Glomerular visceral epithelial cell (primary cell): ENCODE measurements around the gene RFTN1.

Experiments
- DNase-seq: peaks from one replicate; pipeline ENCODE4 v3.0.0-alpha.2; 2016; ENCODE audit errors: extremely low spot score

The RFTN1 gene

DNA sequence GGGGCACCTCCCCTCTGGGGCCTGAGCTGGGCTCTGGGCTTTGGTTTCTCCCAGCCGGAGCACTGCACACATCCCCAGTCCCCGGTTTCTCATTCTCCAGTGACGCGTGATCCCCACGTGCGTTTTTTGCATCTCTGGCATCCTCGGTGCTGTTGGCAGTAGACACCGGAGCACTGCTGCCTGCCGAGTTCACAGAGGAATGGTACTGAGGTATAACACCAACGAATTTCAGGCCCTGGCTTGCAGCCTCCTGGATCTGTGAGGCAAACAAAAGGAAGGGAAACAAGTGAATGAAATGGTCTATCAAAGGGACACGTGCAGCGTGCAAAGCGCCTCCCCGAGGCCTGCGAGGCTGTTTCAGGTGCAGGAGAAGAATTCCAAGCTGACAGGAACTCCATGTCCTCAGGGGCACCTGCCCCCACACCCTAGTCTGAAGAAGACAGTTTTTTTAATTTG, 135.6 kb downstream of the RFTN1 start:
- DNase-seq = no peak

DNA sequence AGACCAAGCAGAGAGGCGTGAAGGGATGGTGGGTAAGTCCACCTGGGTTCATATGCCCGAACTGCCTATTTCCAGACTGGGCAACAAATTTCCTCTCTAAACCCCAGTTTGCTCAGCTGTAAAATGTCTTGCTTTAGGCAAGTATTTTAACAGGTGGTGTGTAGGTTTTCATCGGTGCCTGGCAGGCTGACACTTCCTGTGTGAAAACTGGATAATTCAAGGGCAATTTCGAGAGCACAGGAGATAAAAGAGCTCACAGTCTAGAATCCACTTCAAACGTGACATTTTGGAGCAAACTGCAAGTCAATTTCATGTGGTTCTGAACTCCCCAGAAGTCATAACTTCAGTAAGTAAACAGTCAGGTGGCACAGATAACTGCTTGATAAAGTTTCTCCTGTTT, 136.3 kb downstream of the RFTN1 start:
- no peak for DNase-seq

DNA sequence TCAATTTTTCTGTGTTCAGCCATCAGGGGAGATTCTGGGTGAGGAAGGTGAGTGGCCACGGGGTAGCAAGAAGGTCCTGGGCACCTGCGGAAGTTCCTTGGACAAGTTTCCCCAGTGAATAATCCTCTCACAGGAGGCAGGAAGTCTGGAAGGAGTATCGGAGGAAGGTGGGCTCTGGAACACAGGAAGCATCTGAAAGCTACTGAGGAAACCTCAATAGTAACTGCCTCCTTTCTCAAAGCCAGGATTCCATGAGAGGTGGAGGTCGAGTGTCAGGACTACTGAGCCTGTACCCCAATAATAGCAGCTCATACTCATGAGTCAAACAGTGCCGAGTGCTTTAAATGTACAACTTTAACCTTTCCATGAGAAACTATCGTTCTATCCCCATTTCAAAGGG, 137.6 kb downstream of the RFTN1 start:
- DNase-seq = no peak

GRCh38 chr3:16374935-16375245, 138.6 kb downstream of the RFTN1 start:
- DNase-seq = no peak

- peak; percentile 52 for DNase-seq
These were observed 139.2 kb downstream of the RFTN1 start for GRCh38 chr3:16374047-16374934.

GRCh38 chr3:16373341-16373946, 140.1 kb downstream of the RFTN1 start:
- no peak for DNase-seq

- DNase-seq = no peak
These were observed 140.9 kb downstream of the RFTN1 start for GRCh38 chr3:16372362-16373292.

DNA sequence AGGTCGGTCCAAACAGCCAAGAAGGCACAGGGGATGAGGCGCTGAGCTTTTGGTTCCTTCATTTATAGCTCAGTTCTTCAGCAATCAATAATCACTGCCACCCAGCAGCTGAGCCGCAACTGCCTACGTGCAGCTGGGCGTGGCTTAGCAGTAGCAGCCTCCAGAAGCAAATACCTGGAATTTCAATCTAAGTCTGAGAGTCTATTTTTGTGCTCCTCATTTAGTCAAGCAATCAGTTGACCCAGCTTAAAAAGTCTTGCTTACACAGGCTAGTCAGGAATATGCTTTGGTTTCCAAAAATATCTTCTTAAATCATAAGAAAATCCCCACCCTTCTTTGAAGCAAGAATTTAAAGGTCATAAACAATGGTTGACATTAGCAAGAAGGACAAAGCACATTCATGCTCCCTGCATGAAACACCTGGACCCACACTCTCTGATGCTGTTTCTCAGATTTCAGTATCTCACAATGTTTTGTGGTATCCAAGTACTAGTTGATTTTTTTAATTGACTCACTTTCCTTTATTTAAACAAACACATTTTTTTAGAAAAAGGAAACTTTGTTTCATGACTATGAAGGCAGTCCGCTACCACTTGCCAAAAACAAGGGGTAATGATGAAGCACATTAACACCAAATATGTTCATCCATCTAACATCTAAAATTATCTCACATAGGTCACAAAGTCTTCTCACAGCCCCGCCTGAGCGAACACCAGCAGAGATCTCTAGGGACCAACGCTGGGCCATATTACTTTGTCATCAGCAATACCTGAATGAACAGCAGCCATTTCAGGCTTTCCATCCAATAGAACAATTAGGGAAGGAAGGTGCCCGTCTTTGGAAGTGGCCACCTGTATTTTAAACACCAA, 142.4 kb downstream of the RFTN1 start:
- DNase-seq = no peak

GRCh38 chr3:16370503-16370871, 143.0 kb downstream of the RFTN1 start:
- DNase-seq = no peak

- DNase-seq = peak; percentile 38
These were observed 143.6 kb downstream of the RFTN1 start for GRCh38 chr3:16369885-16370284.

- DNase-seq = no peak
These were observed 144.2 kb downstream of the RFTN1 start for GRCh38 chr3:16369276-16369675.

DNA sequence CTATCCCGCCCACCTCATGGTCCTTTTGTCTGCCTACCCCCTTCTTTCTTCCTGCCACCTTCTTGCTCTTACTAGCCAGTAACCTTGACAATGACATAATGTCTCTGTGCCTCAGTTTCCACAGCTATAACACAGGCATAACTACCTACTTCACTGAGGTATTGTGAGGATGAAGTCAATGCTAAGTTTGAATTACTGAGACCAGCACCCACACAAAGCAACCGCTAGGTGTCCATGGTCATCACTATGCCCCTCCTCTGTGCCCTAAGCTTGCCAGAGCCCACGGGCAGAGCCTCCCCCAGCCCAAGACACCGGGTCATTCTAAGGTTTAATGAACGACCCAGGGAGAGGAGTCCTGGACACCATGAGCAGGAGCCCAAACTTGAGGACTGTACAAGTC, 146.9 kb downstream of the RFTN1 start:
- no peak for DNase-seq

- no peak for DNase-seq
These were observed 147.9 kb downstream of the RFTN1 start for GRCh38 chr3:16365491-16366128.

DNA sequence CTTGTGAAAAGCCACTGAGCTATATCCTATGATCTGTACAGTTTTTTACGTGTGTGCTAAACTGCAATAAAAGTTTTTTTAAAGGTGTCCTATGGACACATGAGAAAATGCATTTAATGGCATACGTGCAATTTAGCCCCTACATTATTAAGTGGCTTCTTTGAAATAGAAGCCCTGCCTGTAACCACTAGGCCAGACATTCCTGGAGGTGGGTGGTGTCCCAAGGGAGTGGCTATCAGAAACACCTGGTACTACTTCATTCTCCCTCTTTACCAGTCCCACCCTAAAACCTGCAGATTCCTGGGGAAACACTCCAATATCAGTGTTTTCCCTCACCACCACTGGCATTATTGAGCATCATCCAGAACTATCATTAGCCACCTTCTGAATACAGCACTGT, 148.5 kb downstream of the RFTN1 start:
- no peak for DNase-seq

DNA sequence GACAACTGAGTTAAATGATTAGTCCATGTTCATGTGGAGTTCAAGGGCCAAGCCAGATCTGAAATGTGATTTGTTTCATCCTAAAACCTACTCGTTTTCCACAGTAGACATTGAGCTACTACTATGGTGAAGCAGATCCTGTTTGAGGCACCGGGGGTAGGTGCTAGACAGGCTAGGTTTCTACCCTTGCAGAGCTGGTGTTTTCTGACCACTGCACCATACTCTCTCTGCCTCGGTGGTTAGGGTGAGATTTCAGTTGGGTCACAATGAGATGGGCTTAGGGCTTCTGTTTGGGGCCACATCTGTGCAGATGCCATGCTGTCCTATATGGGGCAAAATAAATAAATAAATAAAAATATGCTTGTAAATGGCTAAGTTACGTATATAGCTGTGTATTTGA, 149.2 kb downstream of the RFTN1 start:
- no peak for DNase-seq

- DNase-seq = no peak
These were observed 149.9 kb downstream of the RFTN1 start for GRCh38 chr3:16363636-16364035.

DNA sequence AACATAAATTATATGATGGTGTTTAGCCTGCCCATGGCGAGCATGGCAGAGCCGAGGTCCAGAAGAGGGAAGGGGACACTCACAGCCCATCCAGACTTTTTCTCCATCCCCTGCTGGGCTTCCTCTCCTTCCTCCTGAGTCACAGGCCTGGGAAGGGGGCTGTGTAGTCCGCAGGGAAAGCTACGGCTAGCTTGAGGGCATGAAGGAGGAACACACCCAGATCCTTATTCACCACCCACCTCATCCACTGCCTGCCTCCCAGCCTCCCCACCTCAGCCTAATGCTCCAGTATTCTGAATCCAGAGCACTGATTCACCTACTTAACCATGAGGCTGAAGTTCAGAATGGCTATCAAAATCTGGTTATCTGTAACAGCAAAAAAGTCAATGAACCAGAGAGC, 150.7 kb downstream of the RFTN1 start:
- DNase-seq = no peak

DNA sequence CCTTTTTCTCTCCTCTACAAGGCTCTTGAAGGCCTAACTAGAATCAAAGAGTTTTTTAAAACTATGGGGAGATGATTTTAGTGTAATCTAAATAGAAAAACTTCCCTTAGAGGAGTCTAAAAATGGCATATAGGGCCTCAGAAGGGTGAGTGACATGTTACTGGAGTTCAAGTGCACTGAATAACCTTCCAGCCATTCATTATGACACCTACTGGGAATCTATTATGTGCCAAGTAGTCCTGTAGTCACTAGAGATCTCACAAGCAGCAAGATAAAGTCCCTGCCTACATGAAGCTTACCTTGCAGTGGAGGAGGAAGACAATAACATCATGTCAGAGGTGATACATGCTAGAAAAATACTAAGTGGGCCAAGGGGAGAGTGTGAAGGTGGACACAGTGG, 152.4 kb downstream of the RFTN1 start:
- DNase-seq = no peak

DNA sequence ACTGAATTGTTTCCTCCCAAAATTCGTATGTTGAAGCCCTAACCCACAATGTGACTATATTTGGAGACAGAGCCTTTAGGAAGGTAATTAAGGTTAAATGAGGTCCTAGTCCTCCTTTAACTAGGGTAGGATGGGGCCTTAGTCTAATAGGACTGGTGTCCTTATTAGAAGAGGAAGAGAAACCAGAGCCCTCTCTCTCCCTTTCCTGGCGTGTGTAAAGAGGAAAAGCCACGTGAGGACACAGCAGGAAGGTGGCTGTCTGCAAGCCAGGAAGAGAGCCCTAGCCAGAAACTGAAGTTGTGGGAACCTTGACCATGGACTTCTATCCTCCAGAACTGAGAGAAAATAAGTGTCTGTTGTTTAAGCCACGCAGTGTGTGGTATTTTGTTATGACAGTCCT, 154.2 kb downstream of the RFTN1 start:
- no peak for DNase-seq

- no peak for DNase-seq
These were observed 155.2 kb downstream of the RFTN1 start for GRCh38 chr3:16358336-16358735.
